Adrenal gland (tissue), 12 donors: ENCODE data around the gene PLA2G12B. TPM values are rescaled to one million over a fixed set of nuclear protein-coding genes. Genes with fewer than 3 reads are reported as not detected.

Experiments
- DNase-seq, 7 donors: peaks; one replicate each; pipeline ENCODE4 v3.0.0-alpha.2; 2019 to 2020
- H3K27ac ChIP-seq, 5 donors: fragments of 200-600 bp; sonication (generic) in 4 of 5; 1 replicate in 3 of 5; 2 replicates in 2 of 5; pipeline versions ENCODE4 v1.5.1 to v1.8.0; 2016 to 2020; ENCODE audit warnings: mild to moderate bottlenecking in 1 of 5
- H3K27me3 ChIP-seq: fragments of 200-600 bp; 2 replicates; pipeline ENCODE4 v1.8.0; 2021
- H3K36me3 ChIP-seq, 2 donors: fragments of 200-600 bp; replicated peaks in 1 of 2; 1 replicate in 1 of 2; 2 replicates in 1 of 2; pipeline versions ENCODE4 v1.5.1 to v1.8.0; 2018 to 2022
- H3K4me1 ChIP-seq, 2 donors: fragments of 200-600 bp; replicated peaks in 1 of 2; 1 replicate in 1 of 2; 2 replicates in 1 of 2; pipeline versions ENCODE4 v1.5.1 to v1.8.0; 2018 to 2021
- H3K4me3 ChIP-seq, 4 donors: fragments of 200-600 bp; sonication (generic) in 3 of 4; one replicate each; pipeline ENCODE4 v1.5.1; 2016 to 2018
- H3K9me3 ChIP-seq, 3 donors: fragments of 200-600 bp; sonication (generic) in 1 of 3; replicated peaks in 1 of 3; 1 replicate in 2 of 3; 2 replicates in 1 of 3; pipeline versions ENCODE4 v1.5.1 to v1.8.0; 2016 to 2021
- POLR2A ChIP-seq, 2 donors: fragments of 450-650 bp; IDR thresholded peaks; one replicate each; pipeline ENCODE4 v1.6.1; 2017; ENCODE audit warnings: antibody characterized with exemption in 2 of 2, mild to moderate bottlenecking in 2 of 2, moderate library complexity in 1 of 2
- WGBS, 4 donors: extraction: QIAGEN DNeasy Blood & Tissue Kit in 2 of 4; methylation state at CpG; one replicate each; pipeline versions ENCODE4 v1.1.5 to v1.1.7; 2013 to 2017; 5-methylcytosine and 5-hydroxymethylcytosine counted together
- intact Hi-C, 2 donors: fragments of 100-400 bp; cut with DNase I; formaldehyde crosslinking; loops; one replicate each; pipeline versions ENCODE4 v1.14.1 to v1.15.0; 2022 to 2023
- polyA plus RNA-seq, 3 donors: library from polyadenylated mRNA; stranded (reverse); fragments of 200-250 nt in 2 of 3; fragments of 350-450 nt in 1 of 3; fragmentation: Illumina TruSeq in 1 of 3; extraction: RNeasy Lipid Tissue Mini Kit (QIAGEN cat#74804) in 1 of 3; gene quantifications; one replicate each; pipeline ENCODE4 v1.2.3, GENCODE V29; 2013 to 2014
- total RNA-seq, 9 donors: library from RNA; depleted of rRNA in 4 of 9; stranded (reverse); fragments of >200 nt in 4 of 9; fragments of 120-200 nt in 1 of 9; fragmentation: NEBNext Ultra II Directional in 1 of 9; extraction: Animal tissue kit (Norgen Biotek cat#: 25700) in 1 of 9; gene quantifications; one replicate each; pipeline versions ENCODE4 v1.1.0 to v1.2.4, GENCODE V29; 2013 to 2023
- TF ChIP-seq, protein P1 (sequence below), 6 experiments: fragments of 450-650 bp in 4 of 6; fragments of 200-600 bp in 2 of 6; sonication (generic) in 1 of 6; IDR thresholded peaks; 1 replicate in 5 of 6; 2 replicates in 1 of 6; pipeline versions ENCODE4 v1.5.1 to v1.8.0; 2016 to 2021; ENCODE audit warnings: antibody characterized with exemption in 6 of 6, mild to moderate bottlenecking in 2 of 6, moderate library complexity in 1 of 6
- donor health status: healthy with polysubstance abuse.
- donor health status: Bipolar disorder and iron deficiency.
- donor health status: DM: yes; HTN: yes; CAD: no.
- donor health status: DM: no; HTN: no; CAD: no.
- donor health status: DM: no; HTN: no; CAD: no.
- donor health status: DM: yes; HTN: yes; CAD: no.

The PLA2G12B gene
- total and polyA plus RNA-seq, 12 donors: not detected

DNA sequence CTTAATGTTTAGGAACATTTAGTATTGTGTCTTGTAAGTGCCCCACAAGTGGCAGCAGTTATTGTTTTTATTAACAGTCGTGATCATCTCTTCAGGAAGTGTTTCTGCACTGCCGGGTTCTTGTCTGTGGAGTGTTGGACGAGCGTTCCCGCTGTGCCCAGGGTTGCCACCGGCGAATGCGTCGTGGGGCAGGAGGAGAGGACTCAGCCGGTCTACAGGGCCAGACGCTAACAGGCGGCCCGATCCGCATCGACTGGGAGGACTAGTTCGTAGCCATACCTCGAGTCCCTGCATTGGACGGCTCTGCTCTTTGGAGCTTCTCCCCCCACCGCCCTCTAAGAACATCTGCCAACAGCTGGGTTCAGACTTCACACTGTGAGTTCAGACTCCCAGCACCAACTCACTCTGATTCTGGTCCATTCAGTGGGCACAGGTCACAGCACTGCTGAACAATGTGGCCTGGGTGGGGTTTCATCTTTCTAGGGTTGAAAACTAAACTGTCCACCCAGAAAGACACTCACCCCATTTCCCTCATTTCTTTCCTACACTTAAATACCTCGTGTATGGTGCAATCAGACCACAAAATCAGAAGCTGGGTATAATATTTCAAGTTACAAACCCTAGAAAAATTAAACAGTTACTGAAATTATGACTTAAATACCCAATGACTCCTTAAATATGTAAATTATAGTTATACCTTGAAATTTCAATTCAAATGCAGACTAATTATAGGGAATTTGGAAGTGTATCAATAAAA lies 22.2 kb downstream of the PLA2G12B start:
- TF ChIP-seq, protein P1, sequence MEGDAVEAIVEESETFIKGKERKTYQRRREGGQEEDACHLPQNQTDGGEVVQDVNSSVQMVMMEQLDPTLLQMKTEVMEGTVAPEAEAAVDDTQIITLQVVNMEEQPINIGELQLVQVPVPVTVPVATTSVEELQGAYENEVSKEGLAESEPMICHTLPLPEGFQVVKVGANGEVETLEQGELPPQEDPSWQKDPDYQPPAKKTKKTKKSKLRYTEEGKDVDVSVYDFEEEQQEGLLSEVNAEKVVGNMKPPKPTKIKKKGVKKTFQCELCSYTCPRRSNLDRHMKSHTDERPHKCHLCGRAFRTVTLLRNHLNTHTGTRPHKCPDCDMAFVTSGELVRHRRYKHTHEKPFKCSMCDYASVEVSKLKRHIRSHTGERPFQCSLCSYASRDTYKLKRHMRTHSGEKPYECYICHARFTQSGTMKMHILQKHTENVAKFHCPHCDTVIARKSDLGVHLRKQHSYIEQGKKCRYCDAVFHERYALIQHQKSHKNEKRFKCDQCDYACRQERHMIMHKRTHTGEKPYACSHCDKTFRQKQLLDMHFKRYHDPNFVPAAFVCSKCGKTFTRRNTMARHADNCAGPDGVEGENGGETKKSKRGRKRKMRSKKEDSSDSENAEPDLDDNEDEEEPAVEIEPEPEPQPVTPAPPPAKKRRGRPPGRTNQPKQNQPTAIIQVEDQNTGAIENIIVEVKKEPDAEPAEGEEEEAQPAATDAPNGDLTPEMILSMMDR (IDR thresholded peaks at IDR 0.05): no peak
- no peak for TF ChIP-seq POLR2A (IDR thresholded peaks at IDR 0.05)
- Histone ChIP-seq H3K4me1 (no peaks in the 10 kb centered on the region), H3K27me3 (no peaks in the 10 kb centered on the region), H3K27ac (no peak overlapping the region), H3K36me3 (no peaks in the 10 kb centered on the region), H3K4me3 (no peak overlapping the region), H3K9me3 (no peaks in the 10 kb centered on the region)
- DNase-seq: no peak
- intact Hi-C loops: no loop called here
- 82 to 94% (median 93%) methylated on average over 18 to 20 of the region's 20 CpGs for WGBS, 4 donors

- DNase-seq: no peak
- intact Hi-C loops: no loop called here
- no peaks in the 10 kb centered on the region for H3K4me1 ChIP-seq
- H3K36me3 ChIP-seq: no peaks in the 10 kb centered on the region
- no peaks in the 10 kb centered on the region for H3K27me3 ChIP-seq
- H3K4me3 ChIP-seq: no peak overlapping the region
- no peaks in the 10 kb centered on the region for H3K9me3 ChIP-seq
- TF ChIP-seq, protein P1 (IDR thresholded peaks at IDR 0.05): no peak
- no peak for TF ChIP-seq POLR2A (IDR thresholded peaks at IDR 0.05)
- H3K27ac ChIP-seq: no peak overlapping the region
- 80 to 90% (median 86%) methylated on average over 2 of the region's 2 CpGs for WGBS, 4 donors
Measured at GRCh38 chr10:72930276-72930675, 24.3 kb downstream of the PLA2G12B start.

GRCh38 chr10:72928798-72929197 lies 25.8 kb downstream of the PLA2G12B start:
- no peaks in the 10 kb centered on the region for H3K4me1 ChIP-seq
- H3K36me3 ChIP-seq: no peaks in the 10 kb centered on the region
- 84 to 98% (median 92%) methylated on average over 5 of the region's 5 CpGs for WGBS, 4 donors
- H3K27ac ChIP-seq: no peak overlapping the region
- H3K9me3 ChIP-seq: no peaks in the 10 kb centered on the region
- no peak for DNase-seq
- H3K27me3 ChIP-seq: no peaks in the 10 kb centered on the region
- no peak overlapping the region for H3K4me3 ChIP-seq
- intact Hi-C loops: no loop called here
- TF ChIP-seq, protein P1 (IDR thresholded peaks at IDR 0.05): no peak
- no peak for TF ChIP-seq POLR2A (IDR thresholded peaks at IDR 0.05)

GRCh38 chr10:72927485-72927884 lies 27.1 kb downstream of the PLA2G12B start:
- H3K36me3 ChIP-seq: no peaks in the 10 kb centered on the region
- no peak overlapping the region for H3K4me3 ChIP-seq
- no peak for DNase-seq
- no peak for TF ChIP-seq POLR2A (IDR thresholded peaks at IDR 0.05)
- TF ChIP-seq, protein P1 (IDR thresholded peaks at IDR 0.05): no peak
- no peaks in the 10 kb centered on the region for H3K9me3 ChIP-seq
- H3K27me3 ChIP-seq: no peaks in the 10 kb centered on the region
- H3K4me1 ChIP-seq: no peaks in the 10 kb centered on the region
- H3K27ac ChIP-seq: no peak overlapping the region
- 62 to 75% (median 65%) methylated on average over 5 of the region's 5 CpGs for WGBS, 4 donors
- intact Hi-C loops: no loop called here
